Thyroid gland (tissue), 4 donors: ENCODE data around the gene USP49. TPM values are rescaled to one million over a fixed set of nuclear protein-coding genes. Genes with fewer than 3 reads are reported as not detected.

Experiments used
- DNase-seq, 2 donors: peaks; one replicate each; pipeline ENCODE4 v3.0.0-alpha.2; 2019
- H3K27ac ChIP-seq, 3 donors: fragments of 200-600 bp; sonication (generic); 1 replicate in 2 of 3; 2 replicates in 1 of 3; pipeline ENCODE4 v1.5.1; 2016 to 2019; ENCODE audit warnings: mild to moderate bottlenecking in 1 of 3, moderate library complexity in 1 of 3
- H3K27me3 ChIP-seq: fragments of 200-600 bp; sonication (generic); one replicate; pipeline ENCODE4 v1.5.1; 2019
- H3K36me3 ChIP-seq, 2 donors: fragments of 200-600 bp; sonication (generic); one replicate each; pipeline ENCODE4 v1.5.1; 2016 to 2019
- H3K4me1 ChIP-seq, 2 donors: fragments of 200-600 bp; sonication (generic); one replicate each; pipeline ENCODE4 v1.5.1; 2017 to 2019
- H3K4me3 ChIP-seq, 3 donors: fragments of 200-600 bp; sonication (generic); replicated peaks in 1 of 3; 1 replicate in 2 of 3; 2 replicates in 1 of 3; pipeline ENCODE4 v1.5.1; 2016; ENCODE audit warnings: mild to moderate bottlenecking in 1 of 3
- H3K9me3 ChIP-seq: fragments of 200-600 bp; sonication (generic); one replicate; pipeline ENCODE4 v1.5.1; 2017
- CTCF ChIP-seq, 6 experiments: fragments of 200-600 bp in 3 of 6; fragments of 450-650 bp in 3 of 6; sonication (generic) in 3 of 6; IDR thresholded peaks; one replicate each; pipeline ENCODE4 v1.5.1; 2016 to 2019; ENCODE audit warnings: antibody characterized with exemption in 6 of 6, mild to moderate bottlenecking in 2 of 6, inconsistent platforms in 1 of 6, moderate library complexity in 1 of 6
- POLR2A ChIP-seq, 2 donors: fragments of 450-650 bp; IDR thresholded peaks; one replicate each; pipeline ENCODE4 v1.6.1; 2017; ENCODE audit warnings: antibody characterized with exemption in 2 of 2, mild to moderate bottlenecking in 2 of 2, moderate library complexity in 1 of 2
- WGBS, 2 donors: methylation state at CpG; one replicate each; pipeline ENCODE4 v1.1.5; 2017; 5-methylcytosine and 5-hydroxymethylcytosine counted together
- intact Hi-C: fragments of 100-400 bp; cut with DNase I; formaldehyde crosslinking; loops from one replicate; pipeline ENCODE4 v1.15.1; 2023
- total RNA-seq, 4 donors: library from RNA; depleted of rRNA; stranded (reverse); fragments of >200 nt; gene quantifications; one replicate each; pipeline ENCODE4 v1.2.3, GENCODE V29; 2016

The USP49 gene
- total RNA-seq, 4 donors from 2014 or later, result 9.8 to 17.5 (median 13.8) TPM

GRCh38 chr6:41917528-41917927 lies 22.4 kb upstream of the USP49 start:
- 63 to 84% methylated on average over 4 of the region's 4 CpGs for WGBS, 2 donors
- H3K4me3 ChIP-seq, result no peak overlapping the region
- no peak for DNase-seq
- no peak overlapping the region for H3K27ac ChIP-seq
- peaks cover 13 to 19% of the 10 kb centered on the region in 2 donors for H3K4me1 ChIP-seq
- no peak for TF ChIP-seq CTCF (IDR thresholded peaks at IDR 0.05)
- no peak for TF ChIP-seq POLR2A (IDR thresholded peaks at IDR 0.05)
- no peaks in the 10 kb centered on the region for H3K9me3 ChIP-seq
- no peaks in the 10 kb centered on the region for H3K27me3 ChIP-seq
- H3K36me3 ChIP-seq, result peaks cover 14 to 23% of the 10 kb centered on the region in 2 donors
- intact Hi-C loops, result no loop called here

GRCh38 chr6:41914869-41915530 lies 19.8 kb upstream of the USP49 start:
- Histone ChIP-seq H3K27me3 (no peaks in the 10 kb centered on the region), H3K4me1 (peaks cover under 1 to 6% of the 10 kb centered on the region in 2 donors), H3K4me3 (no peak overlapping the region), H3K36me3 (peaks cover 14 to 24% of the 10 kb centered on the region in 2 donors), H3K27ac (no peak overlapping the region), H3K9me3 (no peaks in the 10 kb centered on the region)
- 98 to 100% methylated on average over 4 of the region's 4 CpGs for WGBS, 2 donors
- intact Hi-C loops, result no loop called here
- TF ChIP-seq CTCF (IDR thresholded peaks at IDR 0.05) (no peak), POLR2A (IDR thresholded peaks at IDR 0.05) (no peak)
- no peak for DNase-seq

GRCh38 chr6:41914343-41914742 lies 19.2 kb upstream of the USP49 start:
- H3K27me3 ChIP-seq, result no peaks in the 10 kb centered on the region
- no peaks in the 10 kb centered on the region for H3K4me1 ChIP-seq
- DNase-seq, result no peak
- peaks cover 14 to 24% of the 10 kb centered on the region in 2 donors for H3K36me3 ChIP-seq
- TF ChIP-seq POLR2A (IDR thresholded peaks at IDR 0.05), result no peak
- TF ChIP-seq CTCF (IDR thresholded peaks at IDR 0.05), result no peak
- WGBS, 2 donors, result 86% methylated on average over 2 of the region's 2 CpGs
- no peaks in the 10 kb centered on the region for H3K9me3 ChIP-seq
- H3K4me3 ChIP-seq, result no peak overlapping the region
- H3K27ac ChIP-seq, result no peak overlapping the region
- intact Hi-C loops, result no loop called here

GRCh38 chr6:41909727-41910126 lies 14.6 kb upstream of the USP49 start:
- Histone ChIP-seq H3K9me3 (no peaks in the 10 kb centered on the region), H3K36me3 (peaks cover 44 to 47% of the 10 kb centered on the region in 2 donors), H3K27ac (no peak overlapping the region), H3K4me3 (no peak overlapping the region), H3K4me1 (no peaks in the 10 kb centered on the region), H3K27me3 (no peaks in the 10 kb centered on the region)
- TF ChIP-seq POLR2A (IDR thresholded peaks at IDR 0.05), result no peak
- TF ChIP-seq CTCF (IDR thresholded peaks at IDR 0.05), result no peak
- intact Hi-C loops, result no loop called here
- WGBS, 2 donors, result 92 to 100% methylated on average over 1 of the region's 1 CpG
- DNase-seq, result no peak

GRCh38 chr6:41901882-41902519 lies 6.8 kb upstream of the USP49 start:
- DNase-seq, result peak; percentile 13 to 15
- Histone ChIP-seq H3K27ac (no peak overlapping the region), H3K9me3 (no peaks in the 10 kb centered on the region), H3K4me3 (no peak overlapping the region), H3K27me3 (no peaks in the 10 kb centered on the region), H3K36me3 (peaks cover 16 to 22% of the 10 kb centered on the region in 2 donors), H3K4me1 (no peaks in the 10 kb centered on the region)
- TF ChIP-seq POLR2A (IDR thresholded peaks at IDR 0.05), result no peak
- TF ChIP-seq CTCF (IDR thresholded peaks at IDR 0.05), result peak in 2 of 6 experiments; percentile 16
- WGBS, 2 donors, result 100% methylated on average over 1 of the region's 1 CpG
- intact Hi-C loops, result no loop called here
